Esophagus squamous epithelium (tissue), 4 donors: ENCODE measurements around the gene BLOC1S4.

Experiments
- CTCF ChIP-seq, 6 experiments: fragments of 450-650 bp in 4 of 6; fragments of 200-600 bp in 2 of 6; sonication (generic) in 2 of 6; IDR thresholded peaks; one replicate each; pipeline ENCODE4 v1.5.1; 2016 to 2019; ENCODE audit warnings: antibody characterized with exemption in 6 of 6, mild to moderate bottlenecking in 4 of 6, moderate library complexity in 4 of 6
- POLR2A ChIP-seq, 4 donors: fragments of 450-650 bp; IDR thresholded peaks; one replicate each; pipeline ENCODE4 v1.6.1; 2017; ENCODE audit warnings: antibody characterized with exemption in 4 of 4, mild to moderate bottlenecking in 4 of 4, moderate library complexity in 3 of 4

DNA sequence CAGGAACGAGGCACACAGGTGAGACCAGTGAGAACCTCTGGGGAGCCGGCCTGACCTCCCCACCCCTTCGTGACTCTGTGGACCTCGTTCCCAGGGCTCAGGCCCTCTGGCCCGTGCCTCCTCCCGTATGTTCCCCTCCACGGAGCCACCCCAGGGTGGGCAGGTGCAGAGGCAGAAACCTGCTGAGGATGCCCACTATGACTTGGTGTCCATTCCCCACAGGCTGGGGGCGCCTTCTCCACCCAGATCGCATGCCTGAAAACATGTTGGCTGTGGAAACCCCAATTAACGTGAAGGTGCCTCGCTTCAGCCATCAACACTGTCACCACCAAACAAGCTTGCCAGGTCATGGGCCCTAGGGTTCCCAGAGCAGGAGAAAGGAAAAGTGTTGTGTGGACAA is 27.0 kb downstream of the BLOC1S4 start:
- TF ChIP-seq CTCF (IDR thresholded peaks at IDR 0.05) (no peak), POLR2A (IDR thresholded peaks at IDR 0.05) (no peak)
